NCI-H1436 treated with DMSO at 0.1 percent for 48 hours (cell line): ENCODE data around the gene AKIP1.
"Not testable (repeated sequence)": the region's sequence is repeated elsewhere in the genome, so short reads cannot be mapped to it uniquely, and the experiment has no call there.

Experiments used
- DNase-seq: peaks from one replicate; lab custom pipeline; 2025; lab: John Stamatoyannopoulos, UW

The AKIP1 gene

GRCh38 chr11:8911029-8911823, at the start of gene AKIP1:
TSS of gene AKIP1 (plus strand) at chr11:8911189. CDS start at chr11:8911450, 261 bp downstream.
- DNase-seq, result peak; percentile 89

GRCh38 chr11:8863838-8864237, 47.2 kb upstream of the AKIP1 start:
- DNase-seq, result no peak

- DNase-seq, result no peak
Measured at GRCh38 chr11:8865304-8865703, 45.7 kb upstream of the AKIP1 start.

- no peak for DNase-seq
Measured at GRCh38 chr11:8867035-8867434, 44.0 kb upstream of the AKIP1 start.

- DNase-seq, result no peak
Measured at GRCh38 chr11:8867931-8868631, 42.9 kb upstream of the AKIP1 start.

- DNase-seq, result no peak
Measured at GRCh38 chr11:8870411-8871170, 40.4 kb upstream of the AKIP1 start.

- no peak for DNase-seq
Measured at GRCh38 chr11:8871171-8871775, 39.7 kb upstream of the AKIP1 start.

- DNase-seq, result no peak
Measured at GRCh38 chr11:8871962-8872361, 39.0 kb upstream of the AKIP1 start.

- no peak for DNase-seq
Measured at GRCh38 chr11:8873741-8874405, 37.1 kb upstream of the AKIP1 start.

- DNase-seq, result no peak
Measured at GRCh38 chr11:8878771-8879170, 32.2 kb upstream of the AKIP1 start.

- not testable (repeated sequence) for DNase-seq
Measured at GRCh38 chr11:8881585-8881984, 29.4 kb upstream of the AKIP1 start.

GRCh38 chr11:8886322-8886721, 24.7 kb upstream of the AKIP1 start:
- DNase-seq, result no peak

GRCh38 chr11:8891185-8891584, 19.8 kb upstream of the AKIP1 start:
- not testable (repeated sequence) for DNase-seq

- no peak for DNase-seq
Measured at GRCh38 chr11:8899119-8899753, 11.8 kb upstream of the AKIP1 start.

GRCh38 chr11:8905528-8906165, 5.3 kb upstream of the AKIP1 start:
- no peak for DNase-seq

GRCh38 chr11:8907116-8907515, 3.9 kb upstream of the AKIP1 start:
- no peak for DNase-seq

- no peak for DNase-seq
Measured at GRCh38 chr11:8908099-8908498, 2.9 kb upstream of the AKIP1 start.

- DNase-seq, result no peak
Measured at GRCh38 chr11:8910649-8911026, 351 bp upstream of the AKIP1 start.

- no peak for DNase-seq
Measured at GRCh38 chr11:8913961-8914660, 3.1 kb downstream of the AKIP1 start.

- no peak for DNase-seq
Measured at GRCh38 chr11:8914661-8915018, 3.7 kb downstream of the AKIP1 start.
